PC-3 (cell line): ENCODE measurements around the gene NKD2. TPM values are rescaled to one million over a fixed set of nuclear protein-coding genes. Genes with fewer than 3 reads are reported as not detected.

Source experiments
- ATAC-seq: fragments of 200-7000 bp; cut with Tn5 transposase; 2 replicates; pipeline ENCODE4 v1.9.1; 2020; ENCODE audit warnings: mild to moderate bottlenecking, moderate library complexity
- BruUV-seq: library from RNA; stranded (reverse); fragments of 400-500 nt; replicated peaks from 2 replicates; lab custom pipeline; 2021; lab: Mats Ljungman, UMichigan
- CTCF ChIA-PET: fragments of 300-600 bp; sonication (Branson Sonifier 250); formaldehyde crosslinking; loops from one replicate; lab custom pipeline; 2022; ENCODE audit warnings: antibody characterized with exemption; lab: Charles Lee
- POLR2A ChIA-PET: fragments of 300-600 bp; sonication (Branson Sonifier 250); formaldehyde crosslinking; loops from one replicate; lab custom pipeline; 2022; ENCODE audit warnings: antibody characterized with exemption; ENCODE audit not compliant: unreplicated experiment; lab: Charles Lee
- DNase-seq: peaks from one replicate; pipeline ENCODE4 v3.0.0-alpha.2; 2015
- H2AFZ ChIP-seq: fragments of 300-600 bp; sonication (generic); 2 replicates; pipeline ENCODE4 v1.6.0; 2016; ENCODE audit warnings: antibody characterized with exemption, low read length
- H3F3A ChIP-seq: fragments of 300-600 bp; sonication (generic); one replicate; pipeline ENCODE4 v1.6.0; 2017; ENCODE audit warnings: antibody characterized with exemption, low read length, control low read depth, mild to moderate bottlenecking; ENCODE audit not compliant: unreplicated experiment
- H3K27ac ChIP-seq: fragments of 300-600 bp; sonication (generic); 2 replicates; pipeline ENCODE4 v1.5.1; 2016; ENCODE audit warnings: mild to moderate bottlenecking, low read length
- H3K27me3 ChIP-seq: fragments of 300-600 bp; sonication (generic); 2 replicates; pipeline ENCODE4 v1.6.1; 2016; ENCODE audit warnings: low read length, mixed read lengths
- H3K36me3 ChIP-seq: fragments of 300-600 bp; sonication (generic); 2 replicates; pipeline ENCODE4 v1.6.1; 2016; ENCODE audit warnings: low read depth, mixed run types, low read length, mixed read lengths
- H3K4me1 ChIP-seq: fragments of 300-600 bp; sonication (generic); 2 replicates; pipeline ENCODE4 v1.5.1; 2016; ENCODE audit warnings: low read length; ENCODE audit not compliant: insufficient read depth
- H3K4me2 ChIP-seq: fragments of 300-600 bp; sonication (generic); 2 replicates; pipeline ENCODE4 v1.6.0; 2016; ENCODE audit warnings: low read length
- H3K4me3 ChIP-seq: fragments of 300-600 bp; sonication (generic); 2 replicates; pipeline ENCODE4 v1.5.1; 2016; ENCODE audit warnings: mild to moderate bottlenecking, low read length, mixed read lengths
- H3K79me2 ChIP-seq: fragments of 300-600 bp; sonication (generic); 2 replicates; pipeline ENCODE4 v1.6.1; 2017; ENCODE audit warnings: low read length, mixed read lengths
- H3K9ac ChIP-seq: fragments of 300-600 bp; sonication (generic); 2 replicates; pipeline ENCODE4 v1.6.0; 2016; ENCODE audit warnings: mild to moderate bottlenecking, low read length
- H3K9me2 ChIP-seq: fragments of 300-600 bp; sonication (generic); replicated peaks from 2 replicates; pipeline ENCODE4 v1.6.1; 2016; ENCODE audit warnings: mixed run types, low read length, mixed read lengths
- H3K9me3 ChIP-seq: fragments of 300-600 bp; sonication (generic); 2 replicates; pipeline ENCODE4 v1.6.1; 2016; ENCODE audit warnings: low read length, mixed read lengths
- H4K20me1 ChIP-seq: fragments of 300-600 bp; sonication (generic); 2 replicates; pipeline ENCODE4 v1.6.1; 2016; ENCODE audit warnings: low read length, mixed read lengths
- CTCF ChIP-seq: fragments of 300-600 bp; sonication (generic); conservative IDR thresholded peaks from 2 replicates; pipeline ENCODE4 v1.5.1; 2017; ENCODE audit warnings: antibody characterized with exemption, low read depth, mild to moderate bottlenecking, low read length
- EZH2 ChIP-seq: fragments of 300-600 bp; sonication (generic); IDR thresholded peaks from one replicate; pipeline ENCODE4 v1.6.1; 2017; ENCODE audit warnings: antibody characterized with exemption, mild to moderate bottlenecking, low read length; ENCODE audit not compliant: unreplicated experiment
- EZH2phosphoT487 ChIP-seq: fragments of 300-600 bp; sonication (generic); IDR thresholded peaks from 2 replicates; pipeline ENCODE4 v1.6.1; 2018; ENCODE audit warnings: mild to moderate bottlenecking, antibody characterized with exemption, low read length, borderline replicate concordance
- intact Hi-C: fragments of 100-400 bp; cut with micrococcal nuclease; formaldehyde crosslinking; loops from 2 replicates; pipeline ENCODE4 v1.9.0; 2023
- total RNA-seq: library from RNA; depleted of rRNA; stranded (reverse); fragments of >200 nt; gene quantifications from 2 replicates; pipeline ENCODE4 v1.2.3, GENCODE V29; 2014

The NKD2 gene
- total RNA-seq, 1 experiment from 2014 or later, result 1.6 TPM

DNA sequence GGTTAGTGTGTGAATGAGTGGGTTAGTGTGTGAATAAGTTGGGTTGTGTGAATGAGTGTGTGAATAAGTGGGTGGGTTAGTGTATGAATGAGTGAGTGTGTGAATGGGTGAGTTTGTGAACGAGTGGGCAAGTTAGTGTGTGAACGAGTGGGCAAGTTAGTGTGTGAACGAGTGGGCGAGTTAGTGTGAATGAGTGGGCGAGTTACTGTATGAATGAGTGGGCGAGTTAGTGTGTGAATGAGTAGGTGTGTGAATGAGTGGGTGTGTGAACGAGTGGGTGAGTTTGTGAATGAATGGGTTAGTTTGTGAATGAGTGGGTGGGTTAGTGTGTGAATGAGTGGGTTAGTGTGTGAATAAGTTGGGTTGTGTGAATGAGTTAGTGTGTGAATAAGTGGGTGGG, 34.7 kb downstream of the NKD2 start:
- TF ChIP-seq CTCF, result no peak
- TF ChIP-seq EZH2, result no peak
- no peak for TF ChIP-seq EZH2phosphoT487
- DNase-seq, result no peak
- POLR2A ChIA-PET, result no interaction called here
- intact Hi-C loops, result no loop called here
- CTCF ChIA-PET, result no interaction called here
- H3K79me2 ChIP-seq, result no peaks in the 10 kb centered on the region
- H4K20me1 ChIP-seq, result no peaks in the 10 kb centered on the region
- no peaks in the 10 kb centered on the region for H3K9me2 ChIP-seq
- no peak overlapping the region for H2AFZ ChIP-seq
- no peak overlapping the region for H3K4me3 ChIP-seq
- H3K4me1 ChIP-seq, result no peaks in the 10 kb centered on the region
- no peaks in the 10 kb centered on the region for H3K36me3 ChIP-seq
- no peaks in the 10 kb centered on the region for H3K27me3 ChIP-seq
- BruUV-seq, result no TSS peak
- H3F3A ChIP-seq, result no peaks in the 10 kb centered on the region
- no peak overlapping the region for H3K9ac ChIP-seq
- no peak overlapping the region for H3K27ac ChIP-seq
- H3K4me2 ChIP-seq, result no peak overlapping the region
- no peak for ATAC-seq
- no peaks in the 10 kb centered on the region for H3K9me3 ChIP-seq

DNA sequence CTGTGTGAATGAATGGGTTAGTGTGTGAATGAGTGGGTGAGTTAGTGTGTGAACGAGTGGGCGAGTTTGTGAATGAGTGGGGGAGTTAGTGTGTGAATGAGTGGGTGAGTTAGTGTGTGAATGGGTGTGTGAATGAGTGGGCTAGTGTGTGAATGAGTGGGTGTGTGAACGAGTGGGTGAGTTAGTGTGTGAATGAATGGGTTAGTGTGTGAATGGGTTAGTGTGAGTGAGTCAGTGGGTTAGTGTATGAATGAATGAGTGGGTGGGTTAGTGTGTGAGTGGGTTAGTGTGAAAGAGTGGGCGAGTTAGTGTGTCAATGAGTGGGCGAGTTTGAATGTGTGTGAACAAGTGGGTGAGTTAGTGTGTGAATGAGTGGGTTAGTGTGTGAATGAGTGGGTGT, 35.5 kb downstream of the NKD2 start:
- H3K79me2 ChIP-seq, result no peaks in the 10 kb centered on the region
- ATAC-seq (no peak), DNase-seq (no peak)
- no TSS peak for BruUV-seq
- H3K4me3 ChIP-seq, result no peak overlapping the region
- H2AFZ ChIP-seq, result no peak overlapping the region
- H3K9ac ChIP-seq, result no peak overlapping the region
- H3K36me3 ChIP-seq, result no peaks in the 10 kb centered on the region
- intact Hi-C loops, result no loop called here
- TF ChIP-seq CTCF (no peak), EZH2 (no peak), EZH2phosphoT487 (no peak)
- CTCF ChIA-PET, result no interaction called here
- no peaks in the 10 kb centered on the region for H3K9me2 ChIP-seq
- no peaks in the 10 kb centered on the region for H3K9me3 ChIP-seq
- no peaks in the 10 kb centered on the region for H4K20me1 ChIP-seq
- no peaks in the 10 kb centered on the region for H3F3A ChIP-seq
- no peaks in the 10 kb centered on the region for H3K4me1 ChIP-seq
- POLR2A ChIA-PET, result no interaction called here
- no peaks in the 10 kb centered on the region for H3K27me3 ChIP-seq
- H3K4me2 ChIP-seq, result no peak overlapping the region
- H3K27ac ChIP-seq, result no peak overlapping the region

DNA sequence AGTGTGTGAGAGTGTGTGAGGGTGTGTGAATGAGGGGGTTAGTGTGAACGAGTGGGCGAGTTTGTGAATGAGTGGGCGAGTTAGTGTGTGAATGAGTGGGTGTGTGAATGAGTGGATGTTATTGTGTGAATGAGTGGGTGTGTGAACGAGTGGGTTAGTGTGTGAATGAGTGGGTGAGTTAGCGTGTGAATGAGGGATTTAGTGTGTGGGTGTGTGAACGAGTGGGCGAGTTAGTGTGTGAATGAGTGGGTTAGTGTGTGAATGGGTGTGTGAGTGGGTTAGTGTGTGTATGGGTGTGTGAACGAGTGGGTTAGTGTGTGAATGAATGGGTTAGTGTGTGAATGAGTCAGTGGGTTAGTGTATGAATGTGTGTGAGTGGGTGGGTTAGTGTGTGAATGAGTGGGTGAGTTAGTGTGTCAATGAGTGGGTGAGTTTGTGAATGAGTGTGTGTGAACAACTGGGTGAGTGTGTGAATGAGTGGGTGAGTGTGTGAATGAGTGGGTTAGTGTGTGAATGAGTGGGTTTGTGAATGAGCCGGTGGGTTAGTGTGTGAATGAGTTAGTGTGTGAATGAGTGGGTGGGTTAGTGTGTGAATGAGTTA, 37.5 kb downstream of the NKD2 start:
- intact Hi-C loops, result no loop called here
- Histone ChIP-seq H4K20me1 (no peaks in the 10 kb centered on the region), H3K9me3 (no peaks in the 10 kb centered on the region), H3K4me3 (no peak overlapping the region), H3F3A (no peaks in the 10 kb centered on the region), H2AFZ (no peak overlapping the region), H3K27ac (no peak overlapping the region), H3K36me3 (no peaks in the 10 kb centered on the region), H3K9ac (no peak overlapping the region), H3K4me1 (no peaks in the 10 kb centered on the region), H3K27me3 (no peaks in the 10 kb centered on the region), H3K9me2 (no peaks in the 10 kb centered on the region), H3K4me2 (no peak overlapping the region), H3K79me2 (no peaks in the 10 kb centered on the region)
- no TSS peak for BruUV-seq
- DNase-seq, result no peak
- ChIA-PET CTCF (no interaction called here), POLR2A (no interaction called here)
- TF ChIP-seq EZH2, result no peak
- ATAC-seq, result no peak
